ENCODE data around the gene ATIC. TPM values are rescaled to one million over a fixed set of nuclear protein-coding genes. Genes with fewer than 3 reads are reported as not detected.
"Not testable (repeated sequence)": the region's sequence is repeated elsewhere in the genome, so short reads cannot be mapped to it uniquely, and the experiment has no call there.

The ATIC gene
- total and polyA plus RNA-seq, 2 donors (not counting 1 experiment from before 2014, with no cell fraction given): 40.3 to 92.7 TPM

DNA sequence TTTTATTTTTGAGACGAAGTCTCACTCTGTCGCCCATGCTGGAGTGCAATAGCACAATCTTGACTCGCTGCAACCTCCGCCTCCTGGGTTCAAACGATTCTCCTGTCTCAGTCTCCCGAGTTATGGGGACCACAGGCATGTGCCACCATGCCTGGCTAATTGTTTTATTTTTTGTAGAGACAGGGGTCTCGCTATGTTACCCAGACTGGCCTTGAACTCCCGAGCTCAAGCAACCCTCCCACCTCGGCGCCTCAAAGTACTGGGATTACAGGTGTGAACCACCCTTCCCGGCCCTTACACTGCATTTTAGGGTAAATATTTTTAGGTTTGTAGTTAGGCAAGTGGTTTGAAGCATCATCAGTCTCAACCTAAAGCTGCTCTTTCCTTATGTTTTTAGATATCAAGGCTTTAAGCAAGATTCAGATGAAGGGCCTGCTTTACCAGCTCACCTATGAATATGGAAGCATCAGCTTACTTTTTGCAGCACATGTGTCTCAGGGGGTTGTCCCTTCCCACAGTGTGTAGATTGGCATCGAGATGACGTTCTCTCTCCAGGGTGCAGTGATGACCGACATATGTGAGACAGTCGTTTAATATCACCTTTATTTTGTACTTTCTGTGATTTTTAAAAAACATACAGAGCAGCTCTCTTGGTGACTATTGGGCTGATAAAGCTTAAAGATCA, 47.2 kb downstream of the ATIC start:
- TF ChIP-seq, protein P1, sequence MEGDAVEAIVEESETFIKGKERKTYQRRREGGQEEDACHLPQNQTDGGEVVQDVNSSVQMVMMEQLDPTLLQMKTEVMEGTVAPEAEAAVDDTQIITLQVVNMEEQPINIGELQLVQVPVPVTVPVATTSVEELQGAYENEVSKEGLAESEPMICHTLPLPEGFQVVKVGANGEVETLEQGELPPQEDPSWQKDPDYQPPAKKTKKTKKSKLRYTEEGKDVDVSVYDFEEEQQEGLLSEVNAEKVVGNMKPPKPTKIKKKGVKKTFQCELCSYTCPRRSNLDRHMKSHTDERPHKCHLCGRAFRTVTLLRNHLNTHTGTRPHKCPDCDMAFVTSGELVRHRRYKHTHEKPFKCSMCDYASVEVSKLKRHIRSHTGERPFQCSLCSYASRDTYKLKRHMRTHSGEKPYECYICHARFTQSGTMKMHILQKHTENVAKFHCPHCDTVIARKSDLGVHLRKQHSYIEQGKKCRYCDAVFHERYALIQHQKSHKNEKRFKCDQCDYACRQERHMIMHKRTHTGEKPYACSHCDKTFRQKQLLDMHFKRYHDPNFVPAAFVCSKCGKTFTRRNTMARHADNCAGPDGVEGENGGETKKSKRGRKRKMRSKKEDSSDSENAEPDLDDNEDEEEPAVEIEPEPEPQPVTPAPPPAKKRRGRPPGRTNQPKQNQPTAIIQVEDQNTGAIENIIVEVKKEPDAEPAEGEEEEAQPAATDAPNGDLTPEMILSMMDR (conservative IDR thresholded peaks at IDR 0.05 in 1 of 2, IDR thresholded peaks at IDR 0.05 in 1 of 2; ENCODE audit: low read depth in 1 of 2, low read length in 2 of 2): no peak
- TF ChIP-seq EZH2 (IDR thresholded peaks at IDR 0.05; ENCODE audit: low read length, missing control alignments): no peak
- DNase-seq (ENCODE audit: low read depth in 2 of 2): peak; percentile 34 to 36
- no peak overlapping the region for H3K27ac ChIP-seq (ENCODE audit: insufficient read depth, low read length)
- no peak overlapping the region for H3K4me3 ChIP-seq (replicated peaks in 1 of 4; ENCODE audit: control extremely low read depth in 1 of 4, insufficient read depth in 1 of 4, low read depth in 3 of 4, low read length in 4 of 4)
- no peaks in the 10 kb centered on the region for H4K20me1 ChIP-seq (ENCODE audit: control insufficient read depth, extremely low read depth, insufficient read depth, low read length)
- no peaks in the 10 kb centered on the region for H3K79me2 ChIP-seq (ENCODE audit: control insufficient read depth, insufficient read depth, low read length)
- H3K9me3 ChIP-seq (ENCODE audit: control insufficient read depth, insufficient read depth, low read depth, low read length): no peaks in the 10 kb centered on the region
- H3K27me3 ChIP-seq (ENCODE audit: control insufficient read depth, insufficient read depth, low read length): no peaks in the 10 kb centered on the region
- H3K4me1 ChIP-seq (ENCODE audit: control insufficient read depth, extremely low read depth, insufficient read depth, low read length): no peaks in the 10 kb centered on the region
- H3K4me2 ChIP-seq (ENCODE audit: extremely low read depth, insufficient read depth, low read length): no peak overlapping the region
- H3K9ac ChIP-seq (ENCODE audit: insufficient read depth, low read length): no peak overlapping the region
- no peak overlapping the region for H2AFZ ChIP-seq (ENCODE audit: low read length)
- peaks cover 25% of the 10 kb centered on the region for H3K36me3 ChIP-seq (ENCODE audit: control insufficient read depth, insufficient read depth, low read length)

DNA sequence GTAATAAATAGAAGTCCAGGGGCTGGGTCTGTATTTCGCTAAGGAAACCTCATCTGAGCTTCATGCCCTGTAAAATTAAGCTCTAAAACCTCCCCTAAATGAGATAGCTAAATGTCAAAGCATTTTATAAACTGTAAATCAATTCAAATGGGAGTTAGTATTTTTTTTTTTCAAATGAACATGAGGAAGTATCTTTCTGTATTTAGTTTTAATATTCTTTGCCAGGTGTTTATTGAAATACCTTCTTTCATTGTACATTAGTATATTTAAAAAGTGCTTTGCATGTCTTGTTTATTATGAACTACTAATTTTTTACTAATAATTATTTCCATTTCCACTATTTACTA, 47.7 kb downstream of the ATIC start:
- no peak overlapping the region for H3K27ac ChIP-seq (ENCODE audit: insufficient read depth, low read length)
- no peak overlapping the region for H3K4me3 ChIP-seq (replicated peaks in 1 of 4; ENCODE audit: control extremely low read depth in 1 of 4, insufficient read depth in 1 of 4, low read depth in 3 of 4, low read length in 4 of 4)
- H3K4me1 ChIP-seq (ENCODE audit: control insufficient read depth, extremely low read depth, insufficient read depth, low read length): no peaks in the 10 kb centered on the region
- no peak overlapping the region for H3K4me2 ChIP-seq (ENCODE audit: extremely low read depth, insufficient read depth, low read length)
- TF ChIP-seq, protein P1 (conservative IDR thresholded peaks at IDR 0.05 in 1 of 2, IDR thresholded peaks at IDR 0.05 in 1 of 2; ENCODE audit: low read depth in 1 of 2, low read length in 2 of 2): no peak
- H3K79me2 ChIP-seq (ENCODE audit: control insufficient read depth, insufficient read depth, low read length): no peaks in the 10 kb centered on the region
- no peak overlapping the region for H2AFZ ChIP-seq (ENCODE audit: low read length)
- H4K20me1 ChIP-seq (ENCODE audit: control insufficient read depth, extremely low read depth, insufficient read depth, low read length): no peaks in the 10 kb centered on the region
- no peaks in the 10 kb centered on the region for H3K9me3 ChIP-seq (ENCODE audit: control insufficient read depth, insufficient read depth, low read depth, low read length)
- DNase-seq (ENCODE audit: low read depth in 2 of 2): no peak
- H3K9ac ChIP-seq (ENCODE audit: insufficient read depth, low read length): no peak overlapping the region
- H3K36me3 ChIP-seq (ENCODE audit: control insufficient read depth, insufficient read depth, low read length): peaks cover 28% of the 10 kb centered on the region
- no peaks in the 10 kb centered on the region for H3K27me3 ChIP-seq (ENCODE audit: control insufficient read depth, insufficient read depth, low read length)

DNA sequence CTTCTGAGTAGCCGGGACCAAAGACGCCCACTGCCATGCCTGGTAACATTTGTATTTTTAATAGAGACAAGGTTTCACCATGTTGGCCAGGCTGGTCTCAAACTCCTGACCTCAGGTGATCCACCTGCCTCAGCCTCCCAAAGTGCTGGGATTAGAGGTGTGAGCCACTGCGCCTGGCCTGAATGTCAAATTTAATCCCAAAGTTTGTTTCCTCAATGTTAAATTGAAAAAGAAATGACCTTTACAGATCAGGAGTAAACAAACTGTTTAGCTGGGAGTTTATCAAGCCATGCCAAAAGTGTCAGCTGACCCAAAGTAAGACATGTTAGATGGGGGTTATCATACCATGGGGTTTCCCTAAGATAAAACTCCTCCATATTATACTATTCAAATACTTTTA, 48.2 kb downstream of the ATIC start:
- not testable (repeated sequence) for H2AFZ ChIP-seq (ENCODE audit: low read length); H3K79me2 ChIP-seq (ENCODE audit: control insufficient read depth, insufficient read depth, low read length); H3K27ac ChIP-seq (ENCODE audit: insufficient read depth, low read length); H3K4me3 ChIP-seq (replicated peaks in 1 of 4; ENCODE audit: control extremely low read depth in 1 of 4, insufficient read depth in 1 of 4, low read depth in 3 of 4, low read length in 4 of 4); H3K27me3 ChIP-seq (ENCODE audit: control insufficient read depth, insufficient read depth, low read length); H3K4me1 ChIP-seq (ENCODE audit: control insufficient read depth, extremely low read depth, insufficient read depth, low read length); H3K4me2 ChIP-seq (ENCODE audit: extremely low read depth, insufficient read depth, low read length); H3K9ac ChIP-seq (ENCODE audit: insufficient read depth, low read length); H4K20me1 ChIP-seq (ENCODE audit: control insufficient read depth, extremely low read depth, insufficient read depth, low read length); H3K9me3 ChIP-seq (ENCODE audit: control insufficient read depth, insufficient read depth, low read depth, low read length)
- peak; percentile 7 to 19 for DNase-seq (ENCODE audit: low read depth in 2 of 2)
- H3K36me3 ChIP-seq (ENCODE audit: control insufficient read depth, insufficient read depth, low read length): peaks cover 32% of the 10 kb centered on the region
